ENCODE measurements around the gene BMPR1A.
"Not testable (repeated sequence)": the region's sequence is repeated elsewhere in the genome, so short reads cannot be mapped to it uniquely, and the experiment has no call there.

BMPR1A gene

GRCh38 chr10:86851328-86852207 is 95.1 kb downstream of the BMPR1A start:
- DNase-seq: no peak

- not testable (repeated sequence) for DNase-seq
Observed at GRCh38 chr10:86853582-86853981, 97.2 kb downstream of the BMPR1A start.

GRCh38 chr10:86855513-86855912 is 99.1 kb downstream of the BMPR1A start:
- no peak for DNase-seq

- no peak for DNase-seq
Observed at GRCh38 chr10:86856156-86856555, 99.7 kb downstream of the BMPR1A start.

- no peak for DNase-seq
Observed at GRCh38 chr10:86857128-86857721, 100.8 kb downstream of the BMPR1A start.

GRCh38 chr10:86858011-86858410 is 101.6 kb downstream of the BMPR1A start:
- DNase-seq: no peak

GRCh38 chr10:86861351-86861750 is 104.9 kb downstream of the BMPR1A start:
- DNase-seq: no peak

- no peak for DNase-seq
Observed at GRCh38 chr10:86862373-86862772, 106.0 kb downstream of the BMPR1A start.

- no peak for DNase-seq
Observed at GRCh38 chr10:86862786-86863483, 106.5 kb downstream of the BMPR1A start.

- no peak for DNase-seq
Observed at GRCh38 chr10:86863484-86863842, 107.0 kb downstream of the BMPR1A start.

- DNase-seq: not testable (repeated sequence)
Observed at GRCh38 chr10:86865011-86865811, 108.8 kb downstream of the BMPR1A start.

GRCh38 chr10:86867149-86867548 is 110.7 kb downstream of the BMPR1A start:
- DNase-seq: no peak

- DNase-seq: no peak
Observed at GRCh38 chr10:86868353-86868752, 111.9 kb downstream of the BMPR1A start.

- no peak for DNase-seq
Observed at GRCh38 chr10:86870679-86871078, 114.3 kb downstream of the BMPR1A start.

GRCh38 chr10:86871563-86872183 is 115.3 kb downstream of the BMPR1A start:
- no peak for DNase-seq

GRCh38 chr10:86872757-86873156 is 116.3 kb downstream of the BMPR1A start:
- no peak for DNase-seq

- DNase-seq: no peak
Observed at GRCh38 chr10:86876748-86877147, 120.3 kb downstream of the BMPR1A start.

- no peak for DNase-seq
Observed at GRCh38 chr10:86878983-86879713, 122.7 kb downstream of the BMPR1A start.

- DNase-seq: no peak
Observed at GRCh38 chr10:86880971-86881370, 124.6 kb downstream of the BMPR1A start.

GRCh38 chr10:86888585-86889381 is 132.4 kb downstream of the BMPR1A start:
- no peak for DNase-seq

- DNase-seq: no peak
Observed at GRCh38 chr10:86889997-86890396, 133.6 kb downstream of the BMPR1A start.
